NCI-H2081 (cell line): ENCODE measurements around the gene RNU7-1.

Experiments
- DNase-seq, 2 experiments: peaks; one replicate each; lab custom pipeline; 2025; lab: John Stamatoyannopoulos, UW

The RNU7-1 gene

DNA sequence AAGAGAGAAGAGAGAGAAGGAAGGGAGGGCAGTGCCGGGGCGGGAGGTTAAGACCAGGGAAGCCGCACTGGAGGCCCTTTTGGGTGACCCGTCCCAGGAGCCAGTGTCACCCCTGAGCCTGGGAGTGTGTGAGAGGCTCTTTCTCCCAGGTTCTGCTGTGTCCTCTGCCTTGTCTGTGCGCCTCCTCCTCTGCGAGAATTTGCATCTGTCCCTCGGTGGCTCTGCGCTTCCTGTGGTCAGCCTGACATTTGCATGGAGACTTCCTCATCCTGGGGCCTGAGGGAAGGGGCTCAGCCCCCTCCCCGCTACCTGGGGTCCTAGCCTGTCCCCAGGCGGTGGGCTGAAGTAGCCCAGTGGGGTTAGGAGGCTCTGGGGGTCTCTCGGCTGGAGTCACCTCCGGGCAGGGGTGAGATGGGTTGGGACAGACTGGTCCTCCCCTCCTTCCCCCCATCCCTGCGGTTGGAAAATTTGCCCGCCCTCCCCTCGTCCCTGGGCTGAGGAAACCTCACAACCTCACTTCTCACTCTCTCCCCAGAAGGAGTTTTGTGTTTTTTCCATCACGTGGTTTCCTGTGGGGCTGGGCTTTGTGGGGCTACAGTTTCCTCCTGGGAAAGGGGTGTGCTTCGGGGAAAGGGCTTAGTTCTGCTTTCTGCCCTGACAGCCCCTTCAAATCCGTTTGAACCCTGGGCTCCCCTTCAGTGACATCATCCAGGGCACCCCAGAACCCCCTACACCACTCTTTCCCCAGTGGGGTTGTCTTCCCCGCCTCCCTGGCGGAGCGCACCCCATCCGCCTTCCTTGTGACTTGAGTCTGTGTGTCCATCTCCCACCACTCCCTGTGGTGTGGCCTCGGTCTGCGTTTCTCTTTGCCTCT lies 10.1 kb downstream of the RNU7-1 start:
- no peak for DNase-seq

- no peak for DNase-seq
Observed at GRCh38 chr12:6954316-6955107, 10.9 kb downstream of the RNU7-1 start.

DNA sequence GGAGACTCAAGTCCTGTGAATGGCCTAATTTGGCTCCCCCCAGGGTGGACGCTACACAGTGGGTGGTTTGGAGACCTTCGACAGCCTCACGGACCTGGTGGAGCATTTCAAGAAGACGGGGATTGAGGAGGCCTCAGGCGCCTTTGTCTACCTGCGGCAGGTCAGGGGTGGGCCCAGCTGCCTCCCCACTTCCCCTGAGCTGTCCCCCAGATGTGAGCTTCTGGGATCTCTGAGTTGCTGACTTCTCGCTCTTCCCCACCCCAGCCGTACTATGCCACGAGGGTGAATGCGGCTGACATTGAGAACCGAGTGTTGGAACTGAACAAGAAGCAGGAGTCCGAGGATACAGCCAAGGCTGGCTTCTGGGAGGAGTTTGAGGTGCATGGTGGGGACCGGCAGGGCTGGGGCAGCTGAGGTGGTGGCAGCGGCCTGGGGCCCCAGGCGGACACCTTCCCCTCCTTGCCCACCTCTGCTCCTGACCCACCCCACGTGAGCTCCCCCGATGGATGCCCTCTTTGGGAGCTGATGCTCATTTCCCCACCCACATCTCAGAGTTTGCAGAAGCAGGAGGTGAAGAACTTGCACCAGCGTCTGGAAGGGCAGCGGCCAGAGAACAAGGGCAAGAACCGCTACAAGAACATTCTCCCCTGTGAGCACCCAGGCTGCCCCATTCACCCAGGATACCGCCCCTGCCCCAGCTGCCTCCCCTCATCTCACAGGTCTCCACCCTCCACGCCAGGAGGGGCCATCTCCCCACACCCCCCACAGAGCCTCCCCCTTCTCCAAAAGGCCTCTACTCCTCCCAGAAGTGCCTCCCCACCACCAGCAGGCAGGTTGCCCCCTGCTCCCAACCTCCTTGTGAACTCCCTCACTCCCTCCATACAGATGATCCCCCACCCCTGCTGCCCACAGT lies 11.7 kb downstream of the RNU7-1 start:
- DNase-seq = no peak

- DNase-seq = no peak
Observed at GRCh38 chr12:6956021-6956727, 12.6 kb downstream of the RNU7-1 start.

DNA sequence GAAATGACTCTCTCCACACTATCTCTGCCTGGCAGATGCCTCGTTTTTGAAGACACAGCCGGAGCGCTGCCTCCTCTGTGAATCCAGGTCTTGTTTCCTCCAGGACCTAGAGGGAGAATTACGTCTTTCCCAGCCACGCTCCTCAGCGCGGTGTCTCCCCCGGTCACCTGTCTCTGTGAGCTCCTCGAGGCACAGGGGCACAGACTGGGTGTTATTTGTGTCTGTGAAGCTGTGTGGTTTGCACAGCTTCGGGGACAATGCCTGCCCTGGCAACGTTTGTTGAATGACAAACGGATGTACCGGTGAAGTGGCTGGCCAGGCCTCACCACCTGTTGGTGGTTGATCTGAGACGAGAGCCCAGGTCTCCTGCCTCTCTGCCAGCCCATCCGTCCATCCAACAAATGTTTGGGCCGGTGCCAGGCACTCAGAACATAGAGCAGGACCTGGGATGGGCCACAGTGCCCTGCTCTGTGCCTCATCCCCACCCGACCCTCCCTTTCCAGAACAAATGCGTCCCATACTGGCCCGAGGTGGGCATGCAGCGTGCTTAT lies 13.6 kb downstream of the RNU7-1 start:
- no peak for DNase-seq

DNA sequence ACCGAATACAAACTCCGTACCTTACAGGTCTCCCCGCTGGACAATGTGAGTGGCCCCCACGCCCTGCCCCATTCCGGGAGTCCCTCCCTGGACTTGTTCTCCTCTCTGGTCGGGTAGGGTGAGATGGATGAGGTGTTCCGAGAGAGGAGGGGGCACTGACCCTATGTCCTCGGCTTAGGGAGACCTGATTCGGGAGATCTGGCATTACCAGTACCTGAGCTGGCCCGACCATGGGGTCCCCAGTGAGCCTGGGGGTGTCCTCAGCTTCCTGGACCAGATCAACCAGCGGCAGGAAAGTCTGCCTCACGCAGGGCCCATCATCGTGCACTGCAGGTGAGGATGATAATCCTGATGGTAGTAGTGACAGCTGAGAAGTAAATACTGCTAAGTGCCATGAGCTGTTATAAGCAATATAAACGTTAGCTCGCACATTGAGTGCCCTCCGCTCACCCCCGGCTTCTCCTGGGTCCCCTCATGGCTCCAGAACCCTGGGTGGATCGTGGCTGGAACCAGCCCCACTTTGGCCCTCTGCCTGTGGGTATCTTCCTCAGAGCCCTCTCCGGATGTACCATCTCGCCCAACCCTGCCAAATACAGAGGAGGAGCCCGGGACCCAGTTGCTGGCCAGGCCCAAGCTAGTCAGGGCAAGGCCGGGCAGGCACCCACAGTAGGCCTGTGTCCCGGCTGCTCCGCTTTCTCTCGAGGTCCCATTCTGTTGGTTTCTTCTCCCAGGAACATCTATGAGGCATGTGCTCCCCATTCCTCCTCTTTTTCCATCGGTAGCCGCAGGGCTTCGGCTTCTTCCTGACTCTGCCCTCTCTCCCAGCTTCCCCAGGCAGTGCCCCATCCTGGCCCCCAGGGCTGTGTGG lies 14.4 kb downstream of the RNU7-1 start:
- DNase-seq = no peak

- DNase-seq = no peak
Observed at GRCh38 chr12:6958609-6959057, 15.0 kb downstream of the RNU7-1 start.

- DNase-seq = no peak
Observed at GRCh38 chr12:6959058-6959804, 15.6 kb downstream of the RNU7-1 start.

- no peak for DNase-seq
Observed at GRCh38 chr12:6959805-6960592, 16.4 kb downstream of the RNU7-1 start.

DNA sequence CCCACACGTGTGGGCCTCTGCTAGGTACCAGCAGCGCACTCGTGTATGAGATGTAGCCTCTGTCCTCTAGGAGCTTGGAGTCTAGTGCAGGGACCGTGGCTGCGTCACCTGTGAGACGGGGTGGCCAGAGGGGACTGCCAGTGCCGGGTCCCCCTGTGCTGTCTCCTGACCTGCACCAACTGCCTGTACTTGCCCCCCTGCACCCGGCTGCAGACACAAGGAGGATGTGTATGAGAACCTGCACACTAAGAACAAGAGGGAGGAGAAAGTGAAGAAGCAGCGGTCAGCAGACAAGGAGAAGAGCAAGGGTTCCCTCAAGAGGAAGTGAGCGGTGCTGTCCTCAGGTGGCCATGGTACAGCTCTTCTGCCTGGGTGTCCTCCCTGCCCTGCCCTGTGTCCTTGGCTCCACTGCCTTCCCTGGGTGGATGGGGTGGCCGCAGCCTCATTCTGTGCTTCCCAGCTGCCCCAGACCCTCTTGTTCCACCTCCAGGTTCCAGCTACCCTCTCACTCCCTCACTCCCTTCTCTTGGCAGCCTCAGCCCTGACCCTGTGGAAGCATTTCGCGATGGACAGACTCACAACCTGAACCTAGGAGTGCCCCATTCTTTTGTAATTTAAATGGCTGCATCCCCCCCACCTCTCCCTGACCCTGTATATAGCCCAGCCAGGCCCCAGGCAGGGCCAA lies 17.1 kb downstream of the RNU7-1 start:
- DNase-seq = no peak

DNA sequence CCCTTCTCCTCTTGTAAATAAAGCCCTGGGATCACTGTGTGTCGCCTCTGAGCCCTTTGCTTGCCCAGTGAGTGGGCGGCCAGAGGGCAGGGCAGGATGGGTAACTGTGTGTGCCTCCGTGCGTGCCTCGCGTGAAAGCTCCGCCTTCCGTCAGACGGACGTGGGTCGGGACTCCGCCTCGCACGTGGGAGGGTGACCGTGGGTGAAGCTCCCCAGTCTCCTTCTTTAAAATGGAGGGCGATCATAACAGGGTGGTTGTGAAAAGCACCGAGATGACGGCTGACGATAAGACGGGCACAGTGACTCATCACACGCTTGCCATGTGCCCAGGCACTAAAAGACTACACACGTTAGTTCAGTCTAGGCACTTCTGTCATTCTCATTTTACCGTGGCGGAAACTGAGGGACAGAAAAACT lies 17.7 kb downstream of the RNU7-1 start:
- peak; percentile 34 to 60 for DNase-seq

- peak; percentile 93 to 96 for DNase-seq
Observed at GRCh38 chr12:6961695-6962284, 18.2 kb downstream of the RNU7-1 start.

GRCh38 chr12:6962285-6963015 lies 18.8 kb downstream of the RNU7-1 start:
- peak; percentile 93 to 96 for DNase-seq

GRCh38 chr12:6963016-6963731 lies 19.6 kb downstream of the RNU7-1 start:
- peak; percentile 94 to 95 for DNase-seq

DNA sequence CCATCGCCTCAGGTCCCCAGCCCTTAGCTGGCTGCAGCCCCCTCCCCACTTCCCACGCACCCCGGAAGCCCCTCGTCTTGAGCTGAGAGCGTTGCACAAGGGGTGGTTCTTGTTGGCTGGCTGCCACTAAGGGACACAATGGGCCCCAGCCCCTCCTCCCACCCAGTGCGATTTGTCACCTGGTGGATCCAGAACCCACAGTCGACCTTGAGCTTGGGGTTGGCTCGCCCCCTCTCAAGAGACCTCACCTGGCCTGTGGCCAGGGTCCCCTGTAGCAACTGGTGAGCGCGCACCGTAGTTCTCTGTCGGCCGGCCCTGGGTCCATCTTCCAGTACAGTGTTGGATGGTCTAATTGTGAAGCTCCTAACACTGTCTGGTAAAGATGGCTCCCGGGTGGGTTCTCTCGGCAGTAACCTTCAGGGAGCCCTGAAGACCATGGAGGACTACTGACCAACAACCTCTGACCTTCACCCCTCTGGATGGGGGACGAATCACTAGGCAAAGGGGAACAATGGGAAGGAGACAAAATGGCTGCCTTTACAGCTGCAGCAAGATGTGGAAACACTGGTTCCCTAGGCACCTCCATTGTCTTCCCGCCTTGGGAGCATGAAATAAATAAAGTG lies 20.3 kb downstream of the RNU7-1 start:
- DNase-seq = peak; percentile 77 to 79

DNA sequence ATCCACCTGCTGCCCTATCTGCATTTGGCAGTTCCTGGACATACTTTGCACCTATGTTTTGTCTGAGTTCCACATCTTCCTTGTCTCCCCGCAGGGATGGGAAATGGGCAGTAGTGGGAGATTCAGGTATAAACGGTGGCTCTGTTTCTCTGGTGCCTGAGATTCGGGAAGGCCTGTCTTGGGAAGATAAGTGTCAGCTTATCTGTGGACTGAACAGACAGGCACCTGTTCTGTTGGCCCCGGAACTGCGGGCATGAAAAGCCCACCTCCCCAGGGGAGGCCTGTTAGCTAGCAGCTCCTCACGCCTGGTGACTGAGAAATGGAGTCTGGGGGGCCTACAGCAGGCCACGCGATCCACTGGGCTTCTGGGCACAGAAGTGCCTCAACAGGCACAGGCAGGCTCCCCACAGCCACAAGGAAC lies 21.0 kb downstream of the RNU7-1 start:
- no peak for DNase-seq
